NCI-H526 (cell line): ENCODE data around the gene FOXO3.
A peak's percentile ranks its signal among the peaks of the same experiment; 100 is the strongest.

Experiments
- DNase-seq, 2 experiments: peaks; one replicate each; lab custom pipeline; 2025; lab: John Stamatoyannopoulos, UW

The FOXO3 gene

DNA sequence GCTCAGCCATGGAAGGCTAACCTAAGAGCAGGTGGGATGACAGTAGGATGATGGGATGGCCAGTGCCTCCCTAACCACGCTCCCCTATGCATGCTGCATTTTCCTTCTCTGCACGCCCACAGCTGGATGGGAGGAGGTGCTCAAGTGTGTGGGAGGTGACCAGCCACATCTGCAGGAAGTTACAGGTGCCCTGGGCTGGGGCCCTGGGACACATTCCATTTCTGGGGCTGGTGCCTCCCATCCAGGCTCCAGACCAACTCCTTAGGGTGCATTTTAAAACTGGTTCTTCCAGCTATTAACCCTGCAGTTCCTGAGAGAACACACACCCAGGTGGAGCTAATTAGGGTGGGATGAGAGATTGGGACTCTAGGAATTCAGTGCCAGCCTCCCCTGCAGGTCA is 152.2 kb downstream of the FOXO3 start:
- DNase-seq, result no peak

DNA sequence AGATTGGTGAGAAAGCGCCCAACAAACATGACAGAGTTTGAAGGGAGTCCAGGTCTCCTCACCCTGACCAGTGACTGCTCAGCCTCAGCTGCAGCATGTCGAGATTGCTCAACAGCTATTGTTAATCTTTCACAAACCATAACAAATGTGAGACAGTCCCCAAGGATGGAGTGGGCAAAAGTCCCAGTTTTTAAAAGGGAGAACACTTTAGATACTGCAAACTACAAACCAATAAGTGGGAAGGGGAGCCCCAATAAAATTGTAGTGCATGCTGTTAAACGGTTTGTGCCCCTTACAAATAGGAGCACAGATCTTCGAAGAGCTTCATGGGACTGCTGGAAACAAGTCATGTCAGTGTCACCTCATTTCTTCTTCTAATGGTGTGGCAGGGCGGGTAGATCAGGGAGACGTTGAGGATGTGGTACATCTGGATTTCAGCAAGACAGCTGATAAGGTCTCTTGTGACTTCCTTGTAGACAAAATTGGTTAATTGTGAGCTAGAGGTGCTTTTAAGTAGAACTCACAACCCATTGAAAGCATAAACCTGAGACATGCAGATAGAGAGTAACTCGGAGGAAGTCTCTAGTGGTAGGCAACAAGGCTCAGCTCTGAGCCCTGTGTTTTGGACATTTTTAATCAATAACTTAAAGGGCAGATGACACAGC is 153.5 kb downstream of the FOXO3 start:
- DNase-seq, result no peak

DNA sequence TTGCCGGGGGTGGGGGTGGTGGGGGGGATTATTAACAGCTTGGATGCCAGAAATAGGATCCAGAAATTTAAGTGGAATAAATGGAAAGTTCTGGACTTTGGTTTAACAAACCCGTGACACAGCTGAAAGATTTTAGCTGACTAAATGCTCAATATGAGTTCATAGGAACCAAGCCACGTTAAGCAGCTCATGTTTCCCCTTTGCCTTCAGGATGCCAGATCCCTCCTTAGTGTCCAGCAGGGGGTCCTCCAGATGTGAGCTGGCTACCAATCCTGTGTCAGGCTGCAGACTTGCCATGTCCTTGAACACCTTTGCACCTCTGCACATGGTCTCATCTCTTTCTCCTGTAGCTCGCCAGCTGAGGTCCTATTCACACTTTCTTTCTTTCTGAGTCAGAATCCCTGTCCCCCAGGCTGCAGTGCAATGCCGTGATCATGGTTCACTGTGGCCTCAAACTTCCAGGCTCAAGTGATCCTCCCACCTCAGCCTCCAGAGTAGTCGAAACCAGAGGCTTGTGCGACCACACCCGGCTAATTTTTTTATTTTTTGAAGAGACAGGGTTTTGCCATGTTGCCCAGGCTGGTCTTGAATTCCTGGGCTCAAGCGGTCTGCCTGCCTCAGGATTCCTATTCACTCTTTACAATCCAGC is 154.2 kb downstream of the FOXO3 start:
- no peak for DNase-seq

DNA sequence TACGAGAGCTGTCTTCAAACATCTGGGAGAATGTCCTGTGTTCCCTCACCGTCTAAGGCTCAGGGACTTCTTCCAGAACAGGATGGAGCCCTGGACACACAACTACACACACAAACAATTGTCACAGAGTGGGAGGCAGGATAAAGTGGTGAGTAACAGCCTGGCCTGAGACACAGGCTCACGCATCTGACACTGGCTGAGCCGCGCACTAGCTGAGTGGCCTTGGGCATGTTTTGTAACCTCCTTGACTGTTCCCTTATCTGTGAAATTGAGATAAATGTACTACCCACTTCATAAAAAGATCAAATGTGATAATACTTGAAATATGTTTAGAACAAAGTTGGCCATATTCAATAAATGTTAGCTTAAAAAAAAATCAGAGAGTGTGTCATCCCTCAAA is 155.1 kb downstream of the FOXO3 start:
- DNase-seq, result no peak

DNA sequence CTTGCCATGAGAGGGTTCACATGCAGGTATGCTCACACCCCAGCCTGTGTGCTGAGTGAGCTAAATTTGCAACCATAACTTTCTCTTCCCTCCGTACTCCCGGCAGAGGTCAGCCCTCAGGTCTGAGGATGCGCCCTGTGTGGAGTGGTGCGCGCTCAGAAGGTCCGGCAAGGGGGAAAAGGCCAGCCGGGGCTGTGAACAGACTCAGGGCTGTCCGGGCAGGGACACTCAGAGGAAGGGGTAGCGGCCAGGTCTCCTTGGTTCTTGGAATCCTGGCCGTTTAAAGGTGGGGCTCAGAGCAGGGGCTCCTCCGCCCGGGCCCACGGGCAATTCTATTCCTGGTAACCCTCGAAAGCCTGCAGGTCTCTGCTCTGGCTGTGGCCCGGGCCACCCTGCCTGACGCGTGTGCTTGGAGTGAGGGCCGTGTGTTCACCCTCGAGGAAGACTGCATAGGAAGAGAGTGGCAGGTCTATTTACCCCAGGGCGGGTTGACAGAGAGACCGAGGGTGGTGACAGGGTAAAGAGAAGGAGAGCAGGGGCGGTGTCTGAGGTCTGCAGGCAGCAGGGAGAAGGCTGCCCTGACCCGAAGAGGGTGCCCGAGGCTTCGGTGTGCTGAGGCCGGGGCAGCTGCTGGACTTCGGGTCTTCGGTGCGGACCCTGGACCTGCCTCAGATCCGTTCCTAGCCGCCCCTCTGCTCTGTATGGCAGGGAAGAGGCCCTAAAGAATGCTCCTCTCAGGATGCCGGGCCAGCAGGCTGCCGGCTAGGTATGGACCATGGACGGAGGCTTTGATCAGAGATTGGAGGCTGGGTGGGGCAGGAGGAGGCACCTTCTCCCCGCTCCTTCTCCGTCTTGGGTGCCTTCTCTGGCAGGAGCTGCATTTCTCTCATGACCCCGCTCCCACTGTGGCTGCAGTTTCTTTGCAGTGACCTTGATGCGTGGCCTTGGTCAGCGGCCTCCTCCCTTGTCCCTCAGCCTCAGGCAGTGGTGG is 156.4 kb downstream of the FOXO3 start:
- no peak for DNase-seq

DNA sequence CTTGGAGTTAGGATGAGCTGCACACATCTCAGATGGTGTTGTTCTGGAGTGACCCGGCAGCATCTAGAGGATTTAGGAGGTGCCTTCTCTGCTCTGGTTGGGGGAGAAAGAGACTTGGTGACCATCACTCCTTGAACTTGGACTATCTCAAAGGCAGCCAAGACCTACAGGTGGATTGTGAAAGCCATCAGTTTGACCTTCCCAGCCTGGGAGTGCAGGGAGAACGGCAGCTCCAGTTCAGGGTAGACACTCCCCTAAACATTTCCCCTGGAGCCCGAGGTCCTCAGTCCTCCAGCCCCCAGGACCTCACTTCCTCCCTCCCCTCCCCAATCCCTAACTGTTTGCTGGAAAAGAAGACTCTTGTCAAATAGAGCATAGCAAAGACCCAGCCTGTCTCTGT is 158.8 kb downstream of the FOXO3 start:
- no peak for DNase-seq

DNA sequence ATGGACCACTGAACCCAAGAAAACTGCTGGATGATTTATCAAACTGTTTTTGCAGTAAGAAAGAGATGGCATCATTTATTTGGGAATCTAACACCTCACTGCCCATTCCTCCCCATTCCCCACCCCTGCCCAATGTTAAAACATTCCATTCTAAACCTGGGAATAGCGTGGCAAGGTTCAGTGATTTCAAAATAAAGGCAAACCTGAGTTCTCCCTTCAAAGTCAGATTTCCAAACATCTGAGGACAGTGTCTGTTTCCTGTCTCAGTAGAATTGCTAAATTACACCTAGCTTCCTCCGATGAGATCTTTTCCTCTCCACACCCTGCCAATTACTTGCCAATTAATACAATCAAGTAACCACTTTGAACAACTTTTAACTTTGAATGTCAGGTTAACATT is 160.1 kb downstream of the FOXO3 start:
- no peak for DNase-seq

DNA sequence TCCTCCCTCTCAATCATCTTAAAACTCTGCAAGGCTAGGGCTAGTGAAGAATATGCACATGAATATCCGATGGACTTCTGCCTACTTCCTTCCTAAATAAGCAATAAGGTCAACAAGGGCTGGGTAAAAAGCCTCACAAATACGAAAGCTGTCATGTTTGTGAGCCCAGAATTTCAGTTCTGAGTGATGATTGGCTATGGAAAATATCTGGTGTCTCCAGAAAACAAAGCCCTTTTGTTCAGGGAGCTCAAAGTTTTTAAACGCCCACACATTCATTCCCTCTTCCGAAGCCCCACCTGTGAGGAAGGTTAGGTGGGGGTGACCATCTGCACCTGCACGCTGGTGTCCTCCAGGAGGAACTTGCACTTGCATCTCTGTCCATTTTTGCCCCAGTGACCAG is 160.6 kb downstream of the FOXO3 start:
- DNase-seq, result peak in 1 of 2 experiments; percentile 29

DNA sequence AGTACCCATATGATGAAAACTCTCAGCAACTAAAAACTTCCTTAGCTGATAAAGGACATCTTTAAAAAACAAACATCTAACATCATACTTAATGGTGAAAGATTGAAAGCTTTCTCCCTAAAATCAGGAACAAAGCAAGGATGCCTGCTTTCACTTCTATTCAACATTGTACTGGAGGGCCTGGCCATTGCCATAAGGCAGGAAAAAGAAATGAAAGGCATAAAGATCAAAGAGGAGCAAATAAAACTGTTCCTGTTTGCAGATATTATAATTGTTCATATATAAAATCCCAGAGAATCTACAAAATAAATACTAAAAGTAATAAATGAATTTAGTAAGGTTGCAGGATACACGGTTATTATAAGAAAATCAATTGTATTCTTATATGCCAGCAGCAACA is 162.9 kb downstream of the FOXO3 start:
- DNase-seq, result no peak

DNA sequence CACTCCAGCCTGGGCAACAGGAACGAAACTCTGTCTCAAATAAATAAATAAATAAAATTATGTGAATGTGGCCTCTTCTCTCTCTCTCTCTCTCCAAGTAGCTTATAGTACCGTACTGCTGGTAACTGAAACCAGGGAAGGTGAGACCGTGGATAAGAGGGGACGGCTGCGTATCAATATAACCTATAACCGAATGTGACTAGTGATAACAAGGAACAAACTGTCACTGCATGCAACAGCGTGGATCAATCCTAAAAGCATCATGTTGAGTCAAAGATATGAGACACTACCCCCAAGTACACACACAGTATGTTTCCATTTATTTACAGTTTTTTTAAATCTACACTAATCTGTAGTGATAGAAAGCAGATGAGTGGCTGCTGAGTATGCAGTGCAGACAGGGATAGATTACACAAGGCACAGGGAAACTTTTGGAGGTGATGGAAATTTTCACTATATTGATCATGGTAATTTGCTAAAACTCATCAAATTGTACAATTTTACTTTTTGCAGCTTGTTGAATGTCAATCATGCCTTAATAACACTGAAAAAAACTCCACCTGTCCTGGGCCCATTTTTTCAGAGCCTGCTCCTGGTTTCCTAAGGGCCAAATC is 166.1 kb downstream of the FOXO3 start:
- no peak for DNase-seq

DNA sequence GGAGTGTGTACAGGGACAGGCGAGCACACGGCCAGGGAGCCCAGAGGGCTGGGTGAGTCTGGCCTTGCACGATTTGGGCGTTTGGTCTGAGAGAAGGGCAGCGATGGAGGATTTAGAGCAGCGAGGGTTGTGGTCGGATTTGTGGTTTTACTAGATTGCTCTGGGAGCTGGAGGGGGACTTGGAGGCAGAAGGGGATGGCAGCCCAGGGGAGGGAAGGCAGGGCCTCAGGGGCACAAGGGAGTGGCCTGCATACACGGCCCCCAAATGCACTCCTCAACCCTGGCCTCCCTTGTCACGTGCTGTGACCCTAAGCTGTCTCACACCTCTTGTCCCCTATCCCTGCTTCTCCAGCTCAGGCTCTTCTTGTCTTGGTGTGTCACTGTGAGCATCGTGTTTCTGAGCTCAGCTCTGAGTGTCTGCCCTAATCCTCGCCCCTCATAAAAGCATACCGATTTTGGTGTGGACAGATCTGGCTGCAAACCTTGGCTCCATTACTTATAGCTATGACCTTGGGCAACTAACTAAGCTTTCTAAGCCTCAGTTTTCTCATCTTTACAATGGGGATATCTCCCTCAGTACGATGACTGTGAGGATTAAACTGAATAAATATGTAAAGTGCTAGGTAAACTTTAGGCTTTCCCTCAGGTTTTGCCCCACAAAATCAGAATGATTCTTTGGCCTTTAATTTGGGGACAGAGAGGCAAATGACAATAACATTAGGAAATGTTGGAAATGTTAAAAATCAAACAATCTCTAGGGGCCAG is 167.4 kb downstream of the FOXO3 start:
- DNase-seq, result no peak

DNA sequence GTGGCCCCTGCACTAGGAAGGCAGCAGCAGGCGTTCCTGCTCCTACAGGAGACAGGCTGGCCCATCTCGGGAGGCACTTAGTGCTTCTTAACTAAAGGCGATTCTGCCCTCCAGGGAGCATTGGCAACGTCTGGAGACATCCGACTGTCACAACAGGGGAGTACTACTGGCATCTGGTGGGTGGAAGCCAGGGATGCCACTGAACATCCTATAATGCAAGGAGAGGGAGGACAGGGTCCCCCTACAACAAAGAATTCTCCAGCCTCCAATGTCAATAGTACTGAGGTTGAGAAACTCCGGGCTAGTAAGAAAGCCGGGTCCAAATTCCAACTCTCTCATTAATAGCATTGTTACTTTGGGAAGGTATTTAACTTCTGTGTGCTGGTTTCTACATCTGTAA is 168.1 kb downstream of the FOXO3 start:
- no peak for DNase-seq

DNA sequence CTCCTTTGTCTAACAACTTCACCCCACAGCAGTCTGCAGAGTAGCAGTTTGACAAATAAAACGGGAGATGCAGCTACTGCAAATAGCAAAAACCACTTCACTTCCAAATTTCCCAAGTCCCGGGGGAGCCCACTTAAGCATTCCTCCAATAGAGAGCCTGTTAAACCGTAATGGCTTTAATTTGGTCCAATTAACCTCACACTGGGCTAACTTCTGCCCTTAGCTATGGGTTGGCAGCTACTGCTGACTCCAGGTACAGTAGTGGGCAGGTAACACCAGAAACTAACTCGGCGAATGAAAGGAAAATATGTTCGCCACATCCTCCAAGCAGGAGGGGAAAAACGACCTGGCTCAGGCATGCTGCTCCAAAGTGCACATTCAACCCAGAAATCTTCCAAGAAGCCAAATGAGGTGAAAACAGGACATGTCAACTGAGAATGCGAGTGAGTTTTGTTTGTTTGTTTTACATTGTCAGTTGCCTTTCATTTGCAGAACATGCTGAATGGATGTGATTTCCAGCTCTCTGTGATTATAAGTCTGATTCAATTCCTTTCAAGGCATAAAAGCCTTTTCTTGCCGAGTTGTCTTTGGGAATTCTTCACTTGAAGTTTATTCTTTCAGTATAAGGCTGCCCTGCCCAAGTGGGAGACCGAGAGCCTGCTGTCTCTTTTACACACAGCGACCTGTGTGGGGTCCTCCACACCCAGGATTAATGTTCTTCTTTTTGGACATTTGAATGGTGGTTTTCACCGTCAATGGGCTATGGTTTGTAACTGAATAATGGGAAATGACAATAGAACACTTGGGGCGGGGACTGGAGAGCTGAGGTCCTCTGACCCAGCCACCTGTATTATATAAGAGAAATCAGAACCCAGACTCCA is 170.2 kb downstream of the FOXO3 start:
- DNase-seq, result no peak

DNA sequence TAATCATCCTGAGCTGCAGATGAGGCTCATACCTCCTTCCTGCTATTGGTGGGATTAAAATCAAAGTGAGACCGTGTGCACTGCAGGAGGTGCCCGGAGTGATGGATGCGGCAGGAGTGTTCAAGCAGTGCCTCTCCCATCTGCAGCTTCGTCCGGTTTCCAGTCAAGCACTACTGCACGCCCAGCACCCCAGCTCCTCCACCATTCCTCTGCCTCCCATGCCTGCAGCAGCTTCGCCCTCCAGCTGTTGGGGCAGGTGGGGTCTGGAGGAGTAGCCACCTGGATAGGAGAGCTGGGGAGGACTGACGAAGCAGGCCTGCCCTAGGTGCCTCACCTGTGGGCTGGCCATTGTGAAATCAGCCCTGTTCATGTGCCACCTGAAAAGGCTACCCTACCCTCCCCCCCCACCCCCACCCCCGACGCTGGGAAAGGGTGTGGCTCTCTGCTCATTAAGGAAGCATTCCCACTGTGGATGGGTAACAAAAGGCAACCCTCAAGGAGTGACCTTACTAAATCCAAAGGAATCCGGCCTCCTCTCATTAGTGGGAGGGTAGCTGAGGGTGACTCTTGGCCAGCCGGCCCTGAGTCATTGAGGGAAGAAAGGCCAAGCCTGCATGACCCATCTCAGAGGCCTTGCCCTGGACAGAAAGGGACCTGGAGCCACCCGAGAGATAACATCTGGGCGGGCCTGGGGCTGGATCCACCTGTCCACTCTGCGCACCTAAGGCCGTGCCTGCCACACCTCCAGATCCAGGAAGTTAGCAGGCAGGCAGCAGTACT is 171.6 kb downstream of the FOXO3 start:
- no peak for DNase-seq

DNA sequence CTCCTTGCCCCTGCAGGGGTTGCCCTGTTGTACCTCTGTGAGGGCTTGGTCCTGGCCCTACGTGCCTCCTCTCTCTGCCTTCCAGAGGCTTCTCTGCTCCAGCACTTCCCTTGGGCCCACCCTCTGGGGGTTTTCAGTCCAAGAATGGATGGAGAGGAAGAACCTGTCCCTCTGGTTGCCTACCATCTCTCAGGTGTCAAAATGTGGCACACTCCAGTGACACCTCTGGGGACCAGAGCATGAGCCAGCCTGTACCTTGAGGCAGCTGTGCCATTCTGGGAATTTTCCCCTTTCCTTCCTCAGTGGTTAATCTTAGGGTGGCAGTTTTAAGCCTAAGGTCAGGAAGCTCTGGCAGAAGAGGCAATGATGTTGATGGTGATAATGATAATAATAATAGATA is 172.3 kb downstream of the FOXO3 start:
- DNase-seq, result no peak

DNA sequence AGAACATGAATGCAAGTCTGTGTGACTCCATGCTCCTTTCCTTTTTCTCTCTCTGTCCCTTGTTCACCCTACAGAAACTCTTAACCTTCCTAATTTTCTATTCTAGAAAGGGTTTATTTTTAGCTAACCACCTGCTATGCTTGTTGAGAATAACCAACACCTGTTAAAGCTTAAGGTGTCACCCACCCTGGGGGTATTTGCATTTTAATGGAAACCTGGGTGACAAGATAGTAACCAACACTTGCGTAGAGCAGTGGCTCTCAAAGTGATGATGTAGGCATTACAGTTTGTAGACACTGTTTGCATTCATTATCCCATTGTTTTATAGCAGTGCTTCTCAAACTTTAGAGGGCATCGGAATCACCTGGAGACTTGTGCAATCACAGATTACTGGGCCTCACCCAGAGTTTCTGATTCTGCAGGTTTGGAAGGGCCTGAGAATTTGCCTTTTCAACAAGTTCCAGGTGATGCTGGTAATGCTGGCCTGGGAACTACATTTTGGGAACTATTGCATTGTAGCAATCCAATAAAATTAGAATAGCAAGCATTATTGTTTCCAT is 173.1 kb downstream of the FOXO3 start:
- DNase-seq, result peak in 1 of 2 experiments; percentile 24
